Endothelial cell of umbilical vein (primary cell): ENCODE measurements around the gene R3HDM1.

Experiments
- EZH2 ChIP-seq: IDR thresholded peaks from 2 replicates; pipeline ENCODE4 v1.6.1; 2012; ENCODE audit warnings: borderline replicate concordance, low read depth, mild to moderate bottlenecking, moderate library complexity, low read length, inconsistent platforms; ENCODE audit not compliant: severe bottlenecking
- JUN ChIP-seq: IDR thresholded peaks from 2 replicates; pipeline ENCODE4 v1.6.1; 2011; ENCODE audit warnings: borderline replicate concordance, low read depth; ENCODE audit not compliant: insufficient read length, insufficient read depth
- POLR2A ChIP-seq: IDR thresholded peaks from 2 replicates; pipeline ENCODE4 v1.6.1; 2012; ENCODE audit warnings: low read depth, mild to moderate bottlenecking, control low read depth, low read length

- TF ChIP-seq EZH2 (no peak), POLR2A (no peak), JUN (no peak)
These were observed 209.7 kb downstream of the R3HDM1 start for GRCh38 chr2:135741043-135741394.
